ENCODE results near the gene NR0B1. TPM values are rescaled to one million over a fixed set of nuclear protein-coding genes. Genes with fewer than 3 reads are reported as not detected.

NR0B1 gene, protein sequence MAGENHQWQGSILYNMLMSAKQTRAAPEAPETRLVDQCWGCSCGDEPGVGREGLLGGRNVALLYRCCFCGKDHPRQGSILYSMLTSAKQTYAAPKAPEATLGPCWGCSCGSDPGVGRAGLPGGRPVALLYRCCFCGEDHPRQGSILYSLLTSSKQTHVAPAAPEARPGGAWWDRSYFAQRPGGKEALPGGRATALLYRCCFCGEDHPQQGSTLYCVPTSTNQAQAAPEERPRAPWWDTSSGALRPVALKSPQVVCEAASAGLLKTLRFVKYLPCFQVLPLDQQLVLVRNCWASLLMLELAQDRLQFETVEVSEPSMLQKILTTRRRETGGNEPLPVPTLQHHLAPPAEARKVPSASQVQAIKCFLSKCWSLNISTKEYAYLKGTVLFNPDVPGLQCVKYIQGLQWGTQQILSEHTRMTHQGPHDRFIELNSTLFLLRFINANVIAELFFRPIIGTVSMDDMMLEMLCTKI
- polyA plus RNA-seq (2013, experiment 1 of 2) = 1.5 TPM
- 1.7 TPM for polyA plus RNA-seq (2013, experiment 2 of 2)

DNA sequence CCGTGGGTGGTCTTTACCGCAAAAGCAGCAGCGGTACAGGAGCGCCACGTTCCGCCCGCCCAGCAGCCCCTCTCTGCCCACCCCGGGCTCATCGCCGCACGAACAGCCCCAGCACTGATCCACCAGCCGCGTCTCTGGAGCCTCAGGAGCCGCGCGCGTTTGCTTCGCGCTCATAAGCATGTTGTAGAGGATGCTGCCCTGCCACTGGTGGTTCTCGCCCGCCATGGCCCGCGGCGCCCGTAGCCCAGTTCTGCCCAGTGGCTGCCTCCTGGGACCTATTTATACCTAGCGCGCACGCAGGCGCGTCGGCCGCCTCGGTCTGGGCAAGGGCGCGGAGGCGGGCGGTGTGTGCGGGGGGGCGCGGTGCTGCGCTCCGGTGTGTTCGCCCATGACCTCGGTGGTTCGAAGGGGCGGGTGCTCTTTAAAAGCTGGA lies at the start of gene NR0B1:
Gene NR0B1 (minus strand): TSS at position 252 of the 433 bp plus-strand sequence. CDS start 27 bp downstream, at position 225.
- H3K36me3 ChIP-seq (ENCODE audit: control insufficient read depth, insufficient read depth, low read length) = no peaks in the 10 kb centered on the region
- H3K27ac ChIP-seq (ENCODE audit: low read depth, low read length, severe bottlenecking) = no peak within 1 kb of the TSS
- H3K4me3 ChIP-seq (ENCODE audit: extremely low read depth, insufficient read depth, low read length, poor library complexity, severe bottlenecking) = peak within 1 kb of the TSS; percentile 36
- H3K4me1 ChIP-seq (ENCODE audit: control insufficient read depth, insufficient read depth, low read length, poor library complexity, severe bottlenecking) = no peaks in the 10 kb centered on the region
- 0% methylated on average over 2 of the region's 46 CpGs; no CpG with 5 or more reads in 1 of the 2 experiments for WGBS, 2 experiments (ENCODE audit: insufficient coverage in 2 of 2)
- H3K9me3 ChIP-seq (ENCODE audit: control insufficient read depth, low read length) = no peaks in the 10 kb centered on the region

DNA sequence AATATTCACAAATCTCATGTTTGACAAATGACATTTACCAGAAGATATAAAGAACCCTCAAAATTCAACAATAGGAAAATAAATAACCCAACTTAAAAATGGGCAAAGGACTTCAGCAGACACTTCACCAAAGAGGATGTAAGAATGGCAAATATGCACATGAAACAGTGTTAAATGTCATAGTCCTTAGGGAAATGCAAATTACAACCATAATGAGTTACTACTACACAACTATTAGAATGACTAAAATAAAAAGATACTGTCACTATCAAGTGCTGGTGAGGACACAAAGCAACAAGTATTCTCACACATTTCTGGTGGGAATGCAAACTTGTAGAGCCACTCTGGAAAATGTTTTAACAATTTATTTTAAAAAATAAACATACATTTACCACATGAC lies 40.8 kb upstream of the NR0B1 start:
- H3K27ac ChIP-seq (ENCODE audit: low read depth, low read length, severe bottlenecking) = no peak overlapping the region
- no peaks in the 10 kb centered on the region for H3K9me3 ChIP-seq (ENCODE audit: control insufficient read depth, low read length)
- no peaks in the 10 kb centered on the region for H3K4me1 ChIP-seq (ENCODE audit: control insufficient read depth, insufficient read depth, low read length, poor library complexity, severe bottlenecking)
- no peak overlapping the region for H3K4me3 ChIP-seq (ENCODE audit: extremely low read depth, insufficient read depth, low read length, poor library complexity, severe bottlenecking)
- no peaks in the 10 kb centered on the region for H3K36me3 ChIP-seq (ENCODE audit: control insufficient read depth, insufficient read depth, low read length)

DNA sequence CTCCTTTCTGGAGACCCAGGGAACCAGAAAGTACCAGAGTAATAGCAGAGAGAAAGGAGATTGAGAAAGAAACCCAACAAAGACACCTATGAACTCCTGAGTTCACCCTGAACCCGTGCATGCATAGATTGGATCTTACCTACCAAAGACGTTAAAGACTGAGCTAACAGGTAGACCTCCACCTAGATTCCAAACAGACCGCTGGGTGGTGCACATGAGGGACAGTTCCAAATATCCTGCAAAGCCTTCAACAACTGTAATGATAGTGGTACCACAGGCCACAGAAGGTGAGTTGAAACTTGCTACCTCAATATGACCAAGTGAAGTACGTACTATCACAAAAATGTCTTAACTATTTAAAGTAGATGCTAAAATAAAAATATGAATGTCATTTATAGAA lies 34.0 kb upstream of the NR0B1 start:
- Histone ChIP-seq H3K9me3 (ENCODE audit: control insufficient read depth, low read length) (no peaks in the 10 kb centered on the region), H3K36me3 (ENCODE audit: control insufficient read depth, insufficient read depth, low read length) (no peaks in the 10 kb centered on the region), H3K27ac (ENCODE audit: low read depth, low read length, severe bottlenecking) (no peak overlapping the region), H3K4me3 (ENCODE audit: extremely low read depth, insufficient read depth, low read length, poor library complexity, severe bottlenecking) (no peak overlapping the region), H3K4me1 (ENCODE audit: control insufficient read depth, insufficient read depth, low read length, poor library complexity, severe bottlenecking) (no peaks in the 10 kb centered on the region)
- 82% methylated on average over 2 of the region's 4 CpGs; no CpG with 5 or more reads in 1 of the 2 experiments for WGBS, 2 experiments (ENCODE audit: insufficient coverage in 2 of 2)

DNA sequence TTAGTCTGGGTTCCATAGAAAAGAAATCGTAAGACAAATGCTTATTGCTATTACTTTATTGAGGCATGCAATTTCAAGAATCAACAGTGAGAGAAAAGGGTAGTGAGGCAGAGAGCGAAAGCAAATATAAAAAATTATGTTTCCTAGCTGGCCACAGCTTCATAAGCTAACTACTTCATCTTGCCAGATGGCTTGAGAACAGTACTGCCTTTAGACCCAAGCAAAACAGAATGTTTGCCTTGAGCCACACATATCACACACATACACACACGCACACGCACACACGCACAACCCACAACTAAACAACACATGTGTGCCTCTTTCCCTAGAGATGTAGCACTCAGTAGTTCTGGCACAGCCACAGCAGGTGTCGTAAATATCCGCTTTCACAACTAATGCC lies 31.6 kb upstream of the NR0B1 start:
- Histone ChIP-seq H3K27ac (ENCODE audit: low read depth, low read length, severe bottlenecking) (no peak overlapping the region), H3K9me3 (ENCODE audit: control insufficient read depth, low read length) (no peaks in the 10 kb centered on the region), H3K4me1 (ENCODE audit: control insufficient read depth, insufficient read depth, low read length, poor library complexity, severe bottlenecking) (no peaks in the 10 kb centered on the region), H3K36me3 (ENCODE audit: control insufficient read depth, insufficient read depth, low read length) (no peaks in the 10 kb centered on the region), H3K4me3 (ENCODE audit: extremely low read depth, insufficient read depth, low read length, poor library complexity, severe bottlenecking) (no peak overlapping the region)
- 84% methylated on average over 5 of the region's 7 CpGs; no CpG with 5 or more reads in 1 of the 2 experiments for WGBS, 2 experiments (ENCODE audit: insufficient coverage in 2 of 2)

DNA sequence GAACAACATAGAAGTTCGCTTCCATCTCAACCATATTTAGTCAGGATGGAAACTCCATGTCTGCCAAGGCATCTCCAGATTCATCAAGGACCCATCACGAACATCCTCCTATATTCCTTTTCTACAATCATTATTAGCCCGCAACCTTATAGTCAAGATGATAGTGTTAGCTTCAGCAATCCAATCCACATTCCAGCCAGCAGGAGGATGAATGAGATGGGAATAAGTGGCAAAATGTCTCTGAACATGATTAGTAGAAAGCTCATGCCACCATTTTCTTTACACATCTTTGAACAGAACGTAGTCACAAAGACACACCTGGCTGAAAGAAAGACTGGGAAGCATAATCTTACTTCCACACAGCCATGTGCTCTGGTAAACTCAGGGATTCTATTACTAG lies 18.6 kb upstream of the NR0B1 start:
- Histone ChIP-seq H3K4me3 (ENCODE audit: extremely low read depth, insufficient read depth, low read length, poor library complexity, severe bottlenecking) (no peak overlapping the region), H3K9me3 (ENCODE audit: control insufficient read depth, low read length) (no peaks in the 10 kb centered on the region), H3K27ac (ENCODE audit: low read depth, low read length, severe bottlenecking) (no peak overlapping the region), H3K36me3 (ENCODE audit: control insufficient read depth, insufficient read depth, low read length) (no peaks in the 10 kb centered on the region), H3K4me1 (ENCODE audit: control insufficient read depth, insufficient read depth, low read length, poor library complexity, severe bottlenecking) (no peaks in the 10 kb centered on the region)
- WGBS, 2 experiments (ENCODE audit: insufficient coverage in 2 of 2) = 100% methylated on average over 1 of the region's 4 CpGs

DNA sequence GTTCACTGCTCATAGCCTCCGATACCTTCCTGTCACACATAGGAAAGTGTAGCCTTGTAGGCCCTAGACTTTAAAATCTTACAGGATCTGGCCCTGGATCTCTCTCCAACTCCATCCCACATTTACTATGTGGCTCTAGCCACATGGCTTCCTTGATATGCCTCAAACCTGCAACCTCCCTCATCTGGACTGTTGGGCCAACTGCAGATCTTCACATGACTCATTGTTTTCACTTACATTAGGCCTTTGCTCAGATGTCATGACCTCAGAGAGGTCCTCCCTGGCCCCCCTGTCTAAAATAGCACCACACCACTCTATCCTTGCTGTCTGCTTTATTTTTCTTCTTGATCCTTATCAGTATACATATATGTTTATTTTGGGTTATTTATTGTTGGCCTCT lies 8.1 kb upstream of the NR0B1 start:
- H3K9me3 ChIP-seq (ENCODE audit: control insufficient read depth, low read length) = no peaks in the 10 kb centered on the region
- no peak overlapping the region for H3K4me3 ChIP-seq (ENCODE audit: extremely low read depth, insufficient read depth, low read length, poor library complexity, severe bottlenecking)
- no peaks in the 10 kb centered on the region for H3K4me1 ChIP-seq (ENCODE audit: control insufficient read depth, insufficient read depth, low read length, poor library complexity, severe bottlenecking)
- no peaks in the 10 kb centered on the region for H3K36me3 ChIP-seq (ENCODE audit: control insufficient read depth, insufficient read depth, low read length)
- no CpG with 5 or more reads among the region's 1 CpG for WGBS, 2 experiments (ENCODE audit: insufficient coverage in 2 of 2)
- no peak overlapping the region for H3K27ac ChIP-seq (ENCODE audit: low read depth, low read length, severe bottlenecking)

DNA sequence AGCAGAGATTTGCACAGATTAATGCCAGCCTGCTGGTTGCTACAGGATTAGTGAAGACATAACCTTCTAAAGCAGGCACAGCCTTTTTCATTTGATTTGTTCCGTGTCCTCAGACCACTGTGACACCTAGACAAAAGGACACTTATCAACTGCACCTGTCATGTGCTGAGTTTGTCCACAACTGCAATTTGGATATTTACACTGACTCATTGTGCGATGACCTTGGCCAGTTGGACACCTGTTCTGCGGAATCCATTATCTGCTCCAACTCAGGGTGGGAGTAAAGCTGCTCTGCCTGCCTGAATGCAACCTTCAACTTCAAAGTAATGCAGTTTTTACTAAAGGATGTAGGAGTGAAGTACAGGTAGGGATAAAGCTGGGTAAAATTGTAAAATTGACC lies 4.1 kb upstream of the NR0B1 start:
- H3K9me3 ChIP-seq (ENCODE audit: control insufficient read depth, low read length) = no peaks in the 10 kb centered on the region
- H3K4me3 ChIP-seq (ENCODE audit: extremely low read depth, insufficient read depth, low read length, poor library complexity, severe bottlenecking) = no peak overlapping the region
- 86 to 100% methylated on average over 1 to 2 of the region's 3 CpGs for WGBS, 2 experiments (ENCODE audit: insufficient coverage in 2 of 2)
- no peaks in the 10 kb centered on the region for H3K36me3 ChIP-seq (ENCODE audit: control insufficient read depth, insufficient read depth, low read length)
- no peaks in the 10 kb centered on the region for H3K4me1 ChIP-seq (ENCODE audit: control insufficient read depth, insufficient read depth, low read length, poor library complexity, severe bottlenecking)
- H3K27ac ChIP-seq (ENCODE audit: low read depth, low read length, severe bottlenecking) = no peak overlapping the region

DNA sequence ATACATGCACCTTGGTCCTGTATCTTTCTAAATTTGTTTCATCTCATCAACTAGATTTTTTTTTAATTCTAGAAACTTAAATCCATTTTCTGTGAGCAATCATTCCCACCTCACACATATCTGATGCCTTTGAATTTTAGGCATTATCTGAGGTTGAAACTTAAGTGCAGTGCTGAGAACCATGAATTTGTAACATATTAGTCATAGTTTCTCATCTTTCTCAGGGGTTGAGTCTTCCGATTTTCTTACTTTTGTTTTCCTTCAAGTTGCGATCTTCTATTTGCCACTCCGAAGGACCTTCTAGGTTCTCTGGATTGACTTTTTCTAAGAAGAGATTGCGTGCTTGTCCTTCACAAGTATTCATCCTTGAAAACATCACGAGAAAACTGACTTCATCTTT lies 3.7 kb upstream of the NR0B1 start:
- Histone ChIP-seq H3K4me3 (ENCODE audit: extremely low read depth, insufficient read depth, low read length, poor library complexity, severe bottlenecking) (no peak overlapping the region), H3K4me1 (ENCODE audit: control insufficient read depth, insufficient read depth, low read length, poor library complexity, severe bottlenecking) (no peaks in the 10 kb centered on the region), H3K36me3 (ENCODE audit: control insufficient read depth, insufficient read depth, low read length) (no peaks in the 10 kb centered on the region), H3K27ac (ENCODE audit: low read depth, low read length, severe bottlenecking) (no peak overlapping the region), H3K9me3 (ENCODE audit: control insufficient read depth, low read length) (no peaks in the 10 kb centered on the region)
- WGBS, 2 experiments (ENCODE audit: insufficient coverage in 2 of 2) = 100% methylated on average over 1 to 2 of the region's 5 CpGs

DNA sequence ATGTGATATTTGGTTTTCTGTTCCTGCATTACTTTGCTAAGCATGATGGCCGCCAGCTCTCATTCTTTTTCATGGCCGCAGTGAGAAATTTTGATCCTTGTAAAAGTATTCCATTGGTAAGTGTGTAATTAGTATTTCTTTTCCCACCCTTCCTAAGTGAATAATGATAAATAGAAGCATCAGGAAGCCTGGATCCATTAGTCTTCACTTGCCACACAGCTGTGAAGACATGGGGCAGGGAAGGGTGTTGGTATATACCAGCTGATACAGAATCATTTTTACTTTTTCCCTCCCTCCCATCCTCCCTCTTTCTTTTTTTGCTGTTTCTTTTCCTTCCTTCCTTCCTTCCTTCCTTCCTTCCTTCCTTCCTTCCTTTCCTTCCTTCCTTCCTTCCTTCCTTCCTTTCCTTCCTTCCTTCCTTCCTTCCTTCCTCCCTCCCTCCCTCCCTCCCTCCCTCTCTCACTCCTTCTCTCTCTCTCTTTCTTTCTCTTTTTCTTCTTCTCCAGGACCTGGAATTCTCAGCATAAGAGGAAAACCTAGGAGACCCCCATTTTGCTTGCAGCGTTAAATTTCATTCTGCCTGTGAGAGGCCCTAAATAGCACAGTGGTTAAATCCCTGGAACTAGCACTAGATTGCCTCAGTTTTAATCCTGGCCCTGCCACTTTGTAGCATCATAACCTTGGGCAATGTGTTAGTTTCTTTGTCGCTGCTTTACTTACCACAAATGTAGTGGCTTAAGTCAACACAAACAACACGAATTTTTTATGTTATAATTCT lies 1.4 kb upstream of the NR0B1 start:
- H3K4me3 ChIP-seq (ENCODE audit: extremely low read depth, insufficient read depth, low read length, poor library complexity, severe bottlenecking) = no peak overlapping the region
- no peaks in the 10 kb centered on the region for H3K4me1 ChIP-seq (ENCODE audit: control insufficient read depth, insufficient read depth, low read length, poor library complexity, severe bottlenecking)
- H3K36me3 ChIP-seq (ENCODE audit: control insufficient read depth, insufficient read depth, low read length) = no peaks in the 10 kb centered on the region
- 57 to 83% methylated on average over 1 of the region's 5 CpGs for WGBS, 2 experiments (ENCODE audit: insufficient coverage in 2 of 2)
- H3K27ac ChIP-seq (ENCODE audit: low read depth, low read length, severe bottlenecking) = no peak overlapping the region
- H3K9me3 ChIP-seq (ENCODE audit: control insufficient read depth, low read length) = no peaks in the 10 kb centered on the region

DNA sequence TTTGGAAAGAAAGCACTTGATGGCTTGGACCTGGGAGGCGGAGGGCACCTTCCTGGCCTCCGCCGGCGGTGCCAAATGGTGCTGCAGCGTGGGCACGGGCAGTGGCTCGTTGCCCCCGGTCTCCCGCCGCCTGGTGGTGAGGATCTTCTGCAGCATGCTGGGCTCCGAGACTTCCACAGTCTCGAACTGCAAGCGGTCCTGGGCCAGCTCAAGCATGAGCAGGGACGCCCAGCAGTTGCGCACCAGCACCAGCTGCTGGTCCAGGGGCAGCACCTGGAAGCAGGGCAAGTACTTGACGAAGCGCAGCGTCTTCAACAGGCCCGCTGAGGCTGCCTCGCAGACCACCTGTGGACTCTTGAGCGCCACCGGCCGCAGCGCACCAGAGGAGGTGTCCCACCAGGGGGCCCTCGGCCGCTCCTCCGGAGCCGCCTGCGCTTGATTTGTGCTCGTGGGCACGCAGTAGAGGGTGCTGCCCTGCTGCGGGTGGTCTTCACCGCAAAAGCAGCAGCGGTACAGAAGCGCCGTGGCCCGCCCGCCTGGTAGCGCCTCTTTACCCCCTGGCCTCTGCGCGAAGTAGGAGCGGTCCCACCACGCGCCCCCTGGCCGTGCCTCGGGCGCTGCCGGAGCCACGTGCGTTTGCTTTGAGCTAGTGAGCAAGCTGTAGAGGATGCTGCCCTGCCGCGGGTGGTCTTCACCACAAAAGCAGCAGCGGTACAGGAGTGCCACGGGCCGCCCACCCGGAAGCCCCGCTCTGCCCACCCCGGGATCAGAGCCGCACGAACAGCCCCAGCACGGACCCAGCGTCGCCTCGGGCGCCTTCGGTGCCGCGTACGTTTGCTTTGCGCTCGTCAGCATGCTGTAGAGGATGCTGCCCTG lies 689 bp downstream of the NR0B1 start:
- WGBS, 2 experiments (ENCODE audit: insufficient coverage in 2 of 2) = 4% methylated on average over 16 to 35 of the region's 71 CpGs
- peak overlapping the region; percentile 36 for H3K4me3 ChIP-seq (ENCODE audit: extremely low read depth, insufficient read depth, low read length, poor library complexity, severe bottlenecking)
- H3K27ac ChIP-seq (ENCODE audit: low read depth, low read length, severe bottlenecking) = no peak overlapping the region
- H3K9me3 ChIP-seq (ENCODE audit: control insufficient read depth, low read length) = no peaks in the 10 kb centered on the region
- no peaks in the 10 kb centered on the region for H3K36me3 ChIP-seq (ENCODE audit: control insufficient read depth, insufficient read depth, low read length)
- no peaks in the 10 kb centered on the region for H3K4me1 ChIP-seq (ENCODE audit: control insufficient read depth, insufficient read depth, low read length, poor library complexity, severe bottlenecking)

Data from mesodermal cell (in vitro differentiated cells).